ENCODE results near the gene SCN10A. TPM values are rescaled to one million over a fixed set of nuclear protein-coding genes. Genes with fewer than 3 reads are reported as not detected.

SCN10A gene
- total and polyA plus RNA-seq, 2 experiments from 2014 or later, result 0.03 TPM; not detected in 1

- no peaks in the 10 kb centered on the region for H3K36me3 ChIP-seq (ENCODE audit: insufficient read depth)
- H3K4me3 ChIP-seq, result no peak overlapping the region
- H4K20me1 ChIP-seq (replicated peaks; ENCODE audit: insufficient read depth), result no peaks in the 10 kb centered on the region
- H3K4me1 Mint-ChIP-seq, result peaks cover 4% of the 10 kb centered on the region; the same call in 2 of the 3 replicates
- peaks cover 3% of the 10 kb centered on the region for H3K27me3 Mint-ChIP-seq (ENCODE audit: insufficient read depth, low read depth, poor library complexity)
- no peak for ATAC-seq
- H3K9me2 ChIP-seq (ENCODE audit: insufficient read depth), result no peaks in the 10 kb centered on the region; the same call in 1 of the 2 replicates
- no peak overlapping the region for H3K27ac Mint-ChIP-seq
- no peak overlapping the region for H2AFZ ChIP-seq
- no peaks in the 10 kb centered on the region for H3K79me2 ChIP-seq (replicated peaks; ENCODE audit: insufficient read depth)
- no peak overlapping the region for H3K27ac ChIP-seq (ENCODE audit: low read depth)
- no peaks in the 10 kb centered on the region for H3K4me1 ChIP-seq (ENCODE audit: insufficient read depth)
- DNase-seq (ENCODE audit: low spot score), result no peak
- H3K4me2 ChIP-seq, result no peak overlapping the region
- H3F3A ChIP-seq (replicated peaks; ENCODE audit: low read depth), result no peaks in the 10 kb centered on the region
- no peaks in the 10 kb centered on the region for H3K36me3 Mint-ChIP-seq (ENCODE audit: low read depth)
- no peaks in the 10 kb centered on the region for H3K9me3 Mint-ChIP-seq
- no peaks in the 10 kb centered on the region for H3K27me3 ChIP-seq (ENCODE audit: insufficient read depth)
- no peak for TF ChIP-seq EZH2 (IDR thresholded peaks at IDR 0.05; ENCODE audit: low read depth, unreplicated experiment)
- no peak for TF ChIP-seq ZNF331 (CRISPR knock-in tag; IDR thresholded peaks at IDR 0.05; ENCODE audit: low read depth)
- TF ChIP-seq POLR2AphosphoS5 (IDR thresholded peaks at IDR 0.05; ENCODE audit: low read depth), result no peak
- no peak for TF ChIP-seq REST (IDR thresholded peaks at IDR 0.05; ENCODE audit: unreplicated experiment)
- TF ChIP-seq, protein P1, sequence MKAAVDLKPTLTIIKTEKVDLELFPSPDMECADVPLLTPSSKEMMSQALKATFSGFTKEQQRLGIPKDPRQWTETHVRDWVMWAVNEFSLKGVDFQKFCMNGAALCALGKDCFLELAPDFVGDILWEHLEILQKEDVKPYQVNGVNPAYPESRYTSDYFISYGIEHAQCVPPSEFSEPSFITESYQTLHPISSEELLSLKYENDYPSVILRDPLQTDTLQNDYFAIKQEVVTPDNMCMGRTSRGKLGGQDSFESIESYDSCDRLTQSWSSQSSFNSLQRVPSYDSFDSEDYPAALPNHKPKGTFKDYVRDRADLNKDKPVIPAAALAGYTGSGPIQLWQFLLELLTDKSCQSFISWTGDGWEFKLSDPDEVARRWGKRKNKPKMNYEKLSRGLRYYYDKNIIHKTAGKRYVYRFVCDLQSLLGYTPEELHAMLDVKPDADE (IDR thresholded peaks at IDR 0.05), result no peak
- no peak for TF ChIP-seq JUNB (IDR thresholded peaks at IDR 0.05; ENCODE audit: unreplicated experiment)
- no peak for TF ChIP-seq STAT1 (IDR thresholded peaks at IDR 0.05; ENCODE audit: unreplicated experiment)
- TF ChIP-seq ZNF462 (CRISPR knock-in tag; IDR thresholded peaks at IDR 0.05), result no peak
- TF ChIP-seq CREB1 (CRISPR knock-in tag; IDR thresholded peaks at IDR 0.05; ENCODE audit: low read depth), result no peak
- TF ChIP-seq, protein P2, sequence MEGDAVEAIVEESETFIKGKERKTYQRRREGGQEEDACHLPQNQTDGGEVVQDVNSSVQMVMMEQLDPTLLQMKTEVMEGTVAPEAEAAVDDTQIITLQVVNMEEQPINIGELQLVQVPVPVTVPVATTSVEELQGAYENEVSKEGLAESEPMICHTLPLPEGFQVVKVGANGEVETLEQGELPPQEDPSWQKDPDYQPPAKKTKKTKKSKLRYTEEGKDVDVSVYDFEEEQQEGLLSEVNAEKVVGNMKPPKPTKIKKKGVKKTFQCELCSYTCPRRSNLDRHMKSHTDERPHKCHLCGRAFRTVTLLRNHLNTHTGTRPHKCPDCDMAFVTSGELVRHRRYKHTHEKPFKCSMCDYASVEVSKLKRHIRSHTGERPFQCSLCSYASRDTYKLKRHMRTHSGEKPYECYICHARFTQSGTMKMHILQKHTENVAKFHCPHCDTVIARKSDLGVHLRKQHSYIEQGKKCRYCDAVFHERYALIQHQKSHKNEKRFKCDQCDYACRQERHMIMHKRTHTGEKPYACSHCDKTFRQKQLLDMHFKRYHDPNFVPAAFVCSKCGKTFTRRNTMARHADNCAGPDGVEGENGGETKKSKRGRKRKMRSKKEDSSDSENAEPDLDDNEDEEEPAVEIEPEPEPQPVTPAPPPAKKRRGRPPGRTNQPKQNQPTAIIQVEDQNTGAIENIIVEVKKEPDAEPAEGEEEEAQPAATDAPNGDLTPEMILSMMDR (conservative IDR thresholded peaks at IDR 0.05; ENCODE audit: low read depth in 2 of 2), result no peak
- no peak for TF ChIP-seq EZH2phosphoT487 (IDR thresholded peaks at IDR 0.05; ENCODE audit: unreplicated experiment)
- H3K4me3 Mint-ChIP-seq, result no peak overlapping the region
These were observed 88.0 kb downstream of the SCN10A start for GRCh38 chr3:38728008-38728407.
